Activated CD4-positive, alpha-beta T cell treated with anti-CD3 and anti-CD28 coated beads for 4 hours (primary cell): ENCODE measurements around the gene VPS13C.
A peak's percentile ranks its signal among the peaks of the same experiment; 100 is the strongest.
"Not testable (repeated sequence)": the region's sequence is repeated elsewhere in the genome, so short reads cannot be mapped to it uniquely, and the experiment has no call there.

ENCODE experiments used
- DNase-seq, 2 donors: peaks; one replicate each; pipeline ENCODE4 v3.0.0-alpha.2; 2020

The VPS13C gene

DNA sequence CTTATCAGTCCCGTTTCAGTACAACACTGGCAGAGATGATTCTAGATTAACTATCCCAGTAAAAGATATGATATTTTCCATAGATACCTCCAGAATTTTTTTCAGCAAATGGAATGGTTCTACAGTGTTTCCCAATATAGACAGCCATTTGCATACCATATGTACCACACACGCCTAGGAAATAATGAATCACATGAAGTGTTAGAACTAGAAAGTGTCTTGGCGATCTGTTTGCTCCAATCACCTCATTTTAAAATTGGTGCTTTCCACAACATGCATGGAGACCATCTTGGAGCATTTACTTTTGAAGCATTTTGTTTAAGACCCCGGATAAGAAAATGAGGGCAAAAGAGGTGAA is 8.5 kb upstream of the VPS13C start:
- no peak for DNase-seq

DNA sequence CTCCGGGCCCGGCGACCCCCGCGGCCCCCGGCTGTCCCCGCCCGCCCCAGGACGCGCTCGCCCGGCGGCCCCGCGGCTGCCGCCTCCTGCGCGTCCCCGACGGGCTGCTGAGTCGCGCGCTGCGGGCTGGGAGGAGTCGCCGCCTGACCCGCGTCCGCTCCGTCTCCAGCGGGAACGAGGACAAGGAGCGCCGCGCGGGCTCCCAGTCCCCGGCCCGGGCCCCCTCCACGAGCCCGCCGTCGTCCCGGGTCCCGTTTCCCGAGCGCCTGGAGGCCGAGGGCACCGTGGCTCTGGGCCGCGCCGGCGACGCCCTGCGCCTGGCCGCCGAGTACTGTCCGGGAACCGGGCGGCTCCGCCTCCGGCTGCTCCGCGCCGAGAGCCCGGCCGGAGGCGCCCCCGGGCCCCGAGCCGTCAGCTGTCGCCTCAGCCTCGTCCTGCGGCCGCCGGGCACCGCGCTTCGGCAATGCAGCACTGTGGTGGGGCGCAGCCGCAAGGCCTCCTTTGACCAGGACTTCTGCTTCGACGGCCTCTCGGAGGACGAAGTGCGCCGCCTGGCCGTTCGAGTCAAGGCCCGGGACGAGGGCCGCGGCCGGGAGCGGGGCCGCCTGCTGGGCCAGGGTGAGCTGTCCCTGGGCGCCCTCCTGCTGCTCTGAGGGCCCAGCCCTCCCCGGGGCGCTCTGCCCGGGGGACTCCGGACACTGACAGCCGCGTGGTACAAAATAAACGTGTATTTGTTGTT is 8.0 kb upstream of the VPS13C start:
- DNase-seq, result peak; percentile 11 to 17

DNA sequence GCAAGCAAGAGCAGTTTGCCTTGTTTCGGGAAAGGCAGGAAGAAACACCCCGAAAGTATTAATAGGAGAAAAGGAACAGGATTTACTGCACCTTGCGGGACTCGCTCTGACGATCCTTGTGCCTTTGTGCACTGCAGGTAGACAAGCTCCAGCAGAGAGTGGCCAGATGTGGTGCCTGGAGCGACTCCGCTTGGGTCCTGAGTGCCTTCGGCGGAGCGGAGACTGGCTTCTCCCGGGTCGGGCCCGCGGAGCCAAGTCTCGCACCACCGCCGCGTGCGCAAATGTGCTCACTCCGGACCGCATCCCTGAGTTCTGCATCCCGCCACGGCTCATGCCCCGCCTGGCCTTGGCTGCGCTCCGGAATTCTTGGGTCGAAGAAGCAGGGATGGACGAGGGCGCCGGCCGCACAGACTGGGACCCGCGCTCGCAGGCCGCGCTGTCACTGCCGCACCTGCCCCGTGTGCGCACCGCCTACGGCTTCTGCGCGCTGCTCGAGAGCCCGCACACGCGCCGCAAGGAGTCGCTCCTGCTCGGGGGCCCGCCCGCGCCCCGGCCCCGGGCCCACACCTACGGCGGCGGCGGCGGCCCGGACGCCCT is 7.3 kb upstream of the VPS13C start:
- DNase-seq, result peak; percentile 22 to 24

DNA sequence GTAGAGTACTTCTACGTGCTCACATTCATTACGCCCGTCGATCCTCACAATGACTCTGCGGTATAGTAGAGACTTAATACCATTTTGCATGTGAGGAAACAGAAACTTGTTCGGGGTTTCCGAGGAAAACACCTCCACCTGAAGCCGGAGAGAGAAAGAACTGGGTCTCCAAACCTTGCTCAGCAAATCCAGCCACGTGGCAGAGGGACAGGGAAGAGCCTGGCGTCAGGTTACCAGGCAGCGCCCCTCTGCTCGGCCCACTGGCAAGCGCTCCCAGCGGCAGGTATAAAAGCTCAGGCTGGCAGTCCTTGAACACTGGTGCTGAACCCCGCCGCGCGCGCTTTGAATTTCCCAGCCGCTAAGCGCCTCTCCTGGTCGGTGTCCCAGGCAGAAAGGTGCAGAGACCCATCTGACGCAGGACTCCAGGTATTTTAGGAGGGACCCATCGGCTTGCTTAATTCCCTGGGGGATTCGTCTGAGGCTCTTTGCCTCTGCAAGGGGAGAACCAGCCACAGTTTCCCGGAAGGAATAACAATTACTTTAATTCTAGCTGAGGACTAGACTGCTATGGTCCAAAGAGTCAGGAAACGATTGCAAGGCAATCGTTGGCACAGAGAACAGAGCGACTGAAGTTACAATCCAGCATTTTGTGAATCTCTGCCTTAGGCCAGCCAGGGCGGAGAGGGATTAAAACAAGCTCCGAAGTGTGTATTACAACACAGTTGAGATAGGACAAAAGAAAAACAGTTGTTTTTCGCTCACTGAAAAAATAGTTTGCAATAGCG is 6.6 kb upstream of the VPS13C start, which contains the start of gene C2CD4A:
TSS of gene C2CD4A (plus strand) at position 315 of the 785 bp plus-strand sequence. CDS start 637 bp downstream, outside the sequence.
- peak; percentile 56 to 61 for DNase-seq

DNA sequence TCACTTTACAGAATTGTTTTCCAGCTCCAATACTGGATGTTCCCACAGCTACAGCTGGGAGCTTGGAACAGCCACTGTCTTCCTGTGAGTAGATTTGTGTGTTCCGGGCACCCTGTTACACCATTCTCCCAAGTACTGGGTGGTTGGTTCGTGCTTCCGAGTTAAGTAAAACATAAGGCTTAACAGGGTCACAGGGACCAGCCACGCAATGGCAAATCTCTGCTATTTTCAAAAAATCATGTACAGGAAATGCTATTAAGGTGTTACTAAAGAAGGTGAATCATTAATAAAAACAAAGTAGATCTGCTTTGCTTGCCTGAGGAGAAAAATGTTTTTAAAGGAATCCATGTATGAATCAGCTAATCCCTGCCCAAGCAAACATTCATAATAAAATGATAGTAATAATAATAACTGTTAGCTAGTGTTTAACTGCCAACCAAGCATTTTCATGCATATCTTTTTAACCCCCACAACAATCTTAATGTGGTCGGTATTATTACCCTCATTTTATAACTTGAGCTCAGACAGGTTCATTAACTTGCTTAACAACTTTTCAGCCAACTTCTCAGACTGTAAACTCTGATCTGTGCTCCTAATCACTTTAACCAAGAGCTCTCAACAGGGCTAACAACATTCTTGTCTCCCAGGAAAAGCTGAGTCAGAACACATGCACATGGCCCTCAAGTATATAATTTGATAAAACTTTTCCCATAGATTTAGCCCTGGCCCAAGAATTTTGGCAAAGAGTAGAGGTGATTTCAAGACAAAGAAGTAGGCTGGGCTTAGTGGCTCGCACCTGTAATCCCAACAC is 3.8 kb upstream of the VPS13C start:
- no peak for DNase-seq

DNA sequence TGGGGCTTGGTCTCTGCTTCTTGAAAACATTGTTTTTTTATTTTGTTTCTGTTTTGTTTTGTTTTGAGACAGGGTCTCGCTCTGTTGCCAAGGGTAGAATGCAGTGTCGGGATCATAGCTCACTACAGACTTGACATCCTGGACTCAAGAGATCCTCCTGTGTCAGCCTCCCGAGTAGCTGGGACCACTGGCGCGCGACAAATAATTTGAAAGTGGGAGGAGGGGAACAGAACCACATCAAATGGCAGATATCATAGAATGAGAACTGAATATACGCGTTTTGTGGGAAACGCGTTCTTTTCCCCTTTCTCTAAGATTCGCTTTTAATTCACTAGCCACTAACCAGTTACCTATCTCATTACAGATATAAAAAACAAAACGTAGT is 641 bp upstream of the VPS13C start:
- DNase-seq, result no peak

DNA sequence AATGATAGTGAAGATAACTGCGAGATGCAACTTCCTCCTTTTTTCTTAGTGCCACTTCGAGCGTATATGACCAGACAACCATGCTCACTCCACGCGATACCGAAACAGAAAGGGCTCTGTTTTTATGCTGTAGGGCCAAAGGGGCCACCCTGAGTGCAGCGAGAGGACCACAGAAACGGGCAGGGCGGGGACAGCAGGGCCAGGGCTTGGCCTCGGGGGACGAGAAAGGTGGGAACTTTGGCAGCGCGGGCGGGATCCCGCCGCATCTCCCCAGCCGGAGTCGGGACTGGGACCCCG is 483 bp downstream of the VPS13C start:
- peak; percentile 44 to 56 for DNase-seq

DNA sequence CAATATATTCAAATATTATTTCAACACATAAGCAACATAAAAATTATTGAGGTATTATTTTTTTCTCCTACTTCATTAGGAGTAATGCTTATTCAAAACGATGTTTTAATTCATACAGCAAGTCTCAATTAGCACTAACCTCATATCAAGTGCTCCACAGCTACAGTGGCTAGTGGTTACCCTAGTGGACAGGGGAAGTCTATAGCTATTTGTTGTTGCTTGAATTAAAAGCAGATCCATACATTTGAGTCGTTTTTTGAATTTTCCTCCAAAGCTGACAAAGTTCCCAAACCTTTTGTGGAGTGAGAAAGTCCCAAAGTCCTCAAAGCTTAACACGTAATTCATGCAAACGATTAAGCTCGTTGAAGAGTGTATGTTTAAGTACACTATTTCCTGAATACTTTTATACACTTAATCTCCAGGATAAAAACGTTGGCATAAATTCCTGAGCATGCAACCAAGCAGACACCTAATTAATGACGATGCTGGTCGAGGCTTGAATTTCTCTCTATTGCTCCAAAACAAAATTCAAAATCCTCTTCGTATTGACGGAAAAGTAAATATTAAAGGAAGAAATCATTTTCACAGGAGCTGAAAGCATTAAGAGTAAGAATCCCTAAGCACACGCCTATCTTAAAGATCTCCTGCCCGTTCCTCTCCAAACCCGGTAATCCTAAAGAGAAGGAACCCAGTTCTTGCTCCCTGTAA is 985 bp downstream of the VPS13C start:
- DNase-seq, result no peak

DNA sequence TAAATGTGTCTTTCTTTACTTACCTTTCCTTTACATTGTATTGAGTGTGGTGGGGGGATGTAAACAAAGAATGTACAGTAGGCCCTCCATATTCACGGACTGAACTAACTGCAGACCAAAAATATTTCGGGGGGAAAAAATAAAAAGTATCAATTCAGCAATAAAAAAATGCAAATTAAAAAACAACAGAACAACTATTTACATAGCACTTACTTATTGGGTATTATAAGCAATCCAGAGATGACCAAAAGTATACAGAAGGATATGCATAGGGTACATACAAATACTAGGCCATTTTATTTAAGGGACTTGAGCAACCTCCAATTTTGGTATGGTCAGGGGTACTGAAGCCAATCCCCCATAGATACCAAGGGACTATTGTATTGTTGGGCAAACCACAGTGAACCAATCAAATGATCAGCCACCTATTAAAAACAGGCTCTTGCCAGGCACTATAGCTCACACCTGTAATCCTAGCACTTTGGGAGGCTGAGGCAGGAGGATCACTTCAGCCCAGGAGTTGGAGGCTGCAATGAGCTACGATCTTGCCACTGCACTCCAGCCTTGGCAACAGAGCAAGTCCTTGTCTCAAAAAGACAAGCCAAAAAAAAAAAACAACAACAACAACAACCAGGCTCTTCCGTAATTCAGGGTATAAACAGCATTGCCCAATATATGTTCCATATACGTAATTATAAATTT is 1.8 kb downstream of the VPS13C start:
- DNase-seq, result no peak

DNA sequence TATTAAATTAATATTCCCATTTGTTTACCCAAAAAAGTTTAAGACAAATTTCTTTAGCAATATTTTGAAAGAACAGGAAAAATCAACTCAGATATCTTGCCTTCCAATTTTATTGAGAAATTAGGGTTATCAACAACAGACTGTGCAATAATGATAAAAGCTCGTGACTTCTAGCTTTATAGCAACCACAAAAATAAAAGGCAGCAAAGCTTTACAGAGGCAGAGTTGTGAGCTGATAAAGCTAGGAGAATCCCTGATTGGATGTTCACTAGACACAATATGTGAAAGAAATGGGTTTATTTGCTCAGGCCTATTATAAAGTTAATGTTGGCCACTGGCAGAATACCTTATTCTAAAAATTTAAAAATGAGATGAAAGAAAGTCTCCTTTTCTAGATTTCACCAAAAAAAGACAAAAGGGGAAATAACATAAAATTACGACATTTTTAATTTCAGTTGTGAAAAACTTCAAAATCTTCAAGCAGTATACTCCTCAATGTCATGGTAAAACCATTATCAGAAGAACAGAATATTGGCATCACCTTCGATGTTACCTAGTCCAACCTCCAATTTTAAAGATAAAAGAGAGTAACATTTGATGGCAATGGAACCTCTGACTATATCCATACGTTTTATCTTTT is 2.8 kb downstream of the VPS13C start:
- DNase-seq, result no peak

DNA sequence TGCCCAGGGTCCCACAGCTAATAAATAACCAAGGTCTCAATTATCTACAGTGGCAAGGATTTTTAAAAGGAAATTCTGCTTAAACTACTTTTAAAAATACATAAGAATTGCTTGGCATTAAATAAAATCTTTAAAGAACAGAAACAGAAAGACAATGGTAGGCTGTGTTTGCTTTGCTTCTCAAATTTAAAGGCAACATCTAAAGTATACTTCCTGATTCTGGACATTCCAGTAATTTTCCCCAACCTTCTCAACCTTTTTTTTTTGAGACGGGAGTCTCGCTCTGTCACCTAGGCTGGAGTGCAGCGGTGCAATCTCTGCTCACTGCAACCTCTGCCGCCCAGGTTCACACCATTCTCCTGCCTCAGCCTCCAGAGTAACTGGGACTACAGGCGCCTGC is 5.3 kb downstream of the VPS13C start:
- DNase-seq, result no peak

DNA sequence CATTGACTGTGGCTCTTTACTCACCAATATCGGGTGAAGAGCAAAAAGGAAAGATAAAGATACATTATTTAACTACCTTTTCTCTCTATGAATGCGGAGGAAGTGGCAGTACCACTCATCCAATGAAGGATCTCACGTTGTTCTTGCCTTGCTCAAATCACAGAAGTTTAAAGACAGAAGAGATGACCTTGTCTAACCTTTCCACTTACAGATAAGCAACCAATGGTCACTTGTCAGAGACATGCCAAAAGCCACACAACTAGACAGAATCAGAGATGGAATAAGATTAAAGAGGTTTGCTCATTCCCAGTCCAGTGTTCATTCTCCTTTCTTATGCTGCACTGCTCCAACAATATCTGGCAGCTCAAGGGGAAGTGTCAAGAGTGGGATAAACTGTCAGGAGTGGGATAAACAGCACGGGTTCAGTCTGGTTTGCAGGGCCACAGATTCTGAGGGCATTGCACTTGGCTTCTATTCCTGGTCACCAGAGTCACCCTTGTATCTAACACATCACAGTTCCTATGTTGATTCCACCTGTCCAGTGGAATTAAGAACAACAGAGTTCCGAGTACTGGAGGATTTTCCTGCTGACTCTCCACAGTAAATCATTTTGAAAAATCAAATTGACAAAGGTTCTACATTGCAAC is 6.7 kb downstream of the VPS13C start:
- no peak for DNase-seq

DNA sequence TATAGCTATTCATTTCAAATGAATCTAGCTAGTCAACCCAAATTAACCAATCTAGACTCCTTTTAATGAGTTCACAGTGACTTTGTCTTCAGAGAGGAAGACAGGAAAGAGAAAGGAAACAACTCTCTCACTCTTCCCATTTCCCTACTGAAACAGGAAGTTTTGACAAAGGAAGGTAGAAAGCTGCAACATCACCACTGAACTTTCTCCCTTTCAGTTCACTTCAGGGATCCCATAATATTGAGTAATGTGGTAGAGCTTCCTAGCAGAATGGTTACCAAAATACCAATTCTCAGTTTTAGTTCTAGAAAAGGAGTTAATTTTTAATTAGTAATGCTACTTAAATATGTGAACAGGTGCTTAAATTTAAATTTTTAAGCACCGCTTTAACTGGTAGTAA is 7.5 kb downstream of the VPS13C start:
- DNase-seq, result no peak

DNA sequence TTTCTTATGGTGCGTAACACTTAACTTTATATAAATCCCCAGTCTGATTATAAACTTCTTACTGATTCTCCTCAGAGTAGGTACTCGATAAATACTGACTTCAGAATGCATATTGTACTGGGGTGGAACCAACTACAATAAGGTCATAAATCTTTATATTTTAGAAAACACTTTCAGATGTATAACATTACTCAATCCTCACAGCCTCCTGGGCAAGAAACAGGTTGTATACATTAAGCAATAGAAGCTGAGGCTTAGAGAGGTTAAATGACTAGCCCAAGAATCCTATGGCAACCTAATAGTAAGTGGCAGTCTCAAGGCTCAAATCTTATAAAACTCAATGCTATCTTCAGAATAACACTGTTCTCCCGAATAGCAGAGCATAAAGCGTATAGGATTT is 9.1 kb downstream of the VPS13C start:
- DNase-seq, result no peak

DNA sequence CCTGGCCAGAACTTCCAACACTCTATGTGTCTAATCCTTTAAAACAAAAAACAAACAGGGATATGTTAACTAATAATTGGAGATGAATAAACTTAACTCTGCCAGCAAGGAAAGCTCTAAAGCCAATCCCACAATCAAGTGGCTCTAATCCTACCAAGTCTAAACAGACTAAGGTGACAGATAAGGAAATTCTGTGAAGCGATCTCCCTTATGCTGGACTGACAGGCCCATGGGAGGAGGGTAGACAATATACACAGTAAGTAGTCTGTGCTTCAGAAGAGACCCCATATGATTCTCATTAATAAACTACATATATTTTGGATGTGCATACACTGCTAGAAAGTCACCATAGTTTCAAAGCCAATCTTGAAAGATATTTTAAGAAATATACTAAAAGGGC is 10.1 kb downstream of the VPS13C start:
- DNase-seq, result no peak

DNA sequence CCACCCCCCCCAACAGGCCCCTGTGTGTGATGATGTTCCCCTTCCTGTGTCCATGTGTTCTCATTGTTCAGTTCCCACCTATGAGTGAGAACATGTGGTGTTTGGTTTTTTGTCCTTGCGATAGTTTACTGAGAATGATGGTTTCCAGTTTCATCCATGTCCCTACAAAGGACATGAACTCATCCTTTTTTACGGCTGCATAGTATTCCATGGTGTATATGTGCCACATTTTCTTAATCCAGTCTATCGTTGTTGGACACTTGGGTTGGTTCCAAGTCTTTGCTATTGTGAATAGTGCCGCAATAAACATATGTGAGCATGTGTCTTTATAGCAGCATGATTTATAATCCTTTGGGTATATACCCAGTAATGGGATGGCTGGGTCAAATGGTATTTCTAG is 12.0 kb downstream of the VPS13C start:
- DNase-seq, result not testable (repeated sequence)

DNA sequence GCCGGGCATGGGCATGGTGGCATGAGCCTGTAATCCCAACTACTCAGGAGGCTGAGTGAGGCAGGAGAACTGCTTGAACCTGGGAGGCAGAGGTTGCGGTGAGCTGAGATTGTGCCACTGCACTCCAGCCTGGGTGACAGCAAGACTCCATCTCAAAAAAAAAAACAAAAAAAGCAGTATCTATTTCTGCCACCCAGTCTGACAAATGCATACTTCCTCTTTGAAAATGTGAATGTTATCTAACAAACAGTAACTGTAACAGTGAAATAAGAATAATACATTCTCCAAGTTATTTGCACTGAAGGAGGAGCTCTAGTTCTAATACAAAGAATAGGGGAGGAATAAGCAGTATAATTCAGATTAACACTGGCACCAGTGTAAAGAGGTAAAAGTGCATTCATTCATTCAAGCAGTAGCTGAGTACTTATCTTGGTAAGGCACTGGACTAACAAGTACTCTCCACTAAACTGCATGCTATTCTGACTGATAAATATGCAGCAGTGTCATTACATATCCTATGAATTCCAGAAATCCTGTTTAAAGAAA is 12.9 kb downstream of the VPS13C start:
- DNase-seq, result no peak

DNA sequence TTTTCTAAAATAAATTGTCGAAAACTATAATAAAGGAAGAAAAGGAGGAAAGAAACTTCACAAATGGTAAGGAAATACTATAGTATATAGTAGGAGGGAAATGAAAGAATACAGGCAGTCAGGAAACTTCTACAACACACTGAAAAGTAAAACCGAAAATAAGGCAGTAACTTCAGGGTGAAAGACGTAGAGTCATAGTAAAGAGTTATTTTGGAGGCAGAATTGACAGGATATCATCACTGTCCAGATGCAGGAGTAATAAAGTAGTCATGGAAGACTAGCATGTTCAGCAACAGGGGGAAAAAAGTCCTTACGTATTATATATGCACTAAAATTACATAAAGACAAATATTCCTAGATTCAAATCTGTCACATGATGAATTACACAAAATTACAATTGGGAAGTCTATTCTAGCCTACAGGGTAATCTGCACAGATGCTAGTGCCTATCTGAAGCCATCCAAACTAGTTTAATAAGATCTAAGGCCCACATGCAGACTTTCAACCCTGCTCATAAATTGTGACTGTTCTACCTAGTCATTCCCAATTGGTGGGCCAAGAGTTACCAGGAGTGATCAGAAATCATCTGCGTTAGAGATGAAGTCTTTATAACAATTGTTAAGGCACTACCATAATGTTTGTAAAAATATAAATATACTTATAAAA is 14.0 kb downstream of the VPS13C start:
- no peak for DNase-seq

DNA sequence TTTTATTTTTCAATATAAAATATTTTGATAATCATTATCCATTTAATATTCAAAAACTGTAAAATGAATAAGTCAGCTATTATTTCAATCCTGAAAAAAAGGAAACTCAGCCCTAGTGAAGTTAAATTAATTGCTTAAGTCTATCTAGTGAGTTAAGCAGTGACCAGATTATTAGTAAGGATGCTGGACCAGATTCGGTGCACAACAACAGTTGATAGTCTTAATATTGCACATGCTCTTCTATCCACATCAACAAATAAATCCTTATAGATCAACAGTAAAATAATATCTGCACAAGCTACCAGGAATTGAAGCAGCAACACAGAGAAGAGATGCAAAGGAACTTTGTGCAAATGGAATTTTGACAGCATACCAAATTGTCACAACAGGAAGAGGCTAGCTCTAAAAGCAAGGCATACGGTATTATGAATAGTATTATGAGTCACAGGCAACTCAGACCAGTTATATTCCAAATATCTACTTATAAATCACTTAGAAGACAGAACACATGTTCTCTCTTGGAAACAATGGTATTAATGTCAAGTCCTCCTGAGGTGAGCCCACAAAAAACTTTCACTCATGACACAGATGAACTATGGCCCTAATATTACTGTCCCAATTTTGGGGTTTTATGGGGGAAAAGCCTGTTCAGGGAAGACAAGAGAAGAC is 24.9 kb downstream of the VPS13C start:
- DNase-seq, result no peak

DNA sequence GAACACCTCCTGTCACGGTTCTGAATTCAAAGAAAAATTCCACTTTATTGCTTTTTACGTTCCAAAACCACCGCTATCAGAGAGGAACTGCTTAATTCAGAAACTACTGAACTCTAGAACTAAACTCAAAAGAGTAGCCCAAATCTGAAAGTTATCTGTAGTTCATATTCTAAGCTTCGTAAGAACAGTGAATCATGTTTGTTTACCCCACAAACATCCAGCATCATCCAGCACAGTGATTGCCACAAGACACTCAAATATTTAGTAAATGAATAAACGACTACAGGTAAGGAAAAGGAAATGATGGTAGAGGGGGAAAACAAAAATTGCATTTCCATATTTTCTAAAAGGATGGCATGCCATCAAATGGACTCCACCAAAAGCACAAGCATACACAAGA is 32.3 kb downstream of the VPS13C start:
- DNase-seq, result no peak
